Measurements from ENCODE around the gene DBN1.

Gene DBN1

GRCh38 chr5:177473443-177474001 is at the start of gene DBN1:
Gene DBN1, minus strand, starts transcription at chr5:177473634. Its CDS starts 113 bp downstream, at chr5:177473521.
- Histone ChIP-seq H3K4me3 (ENCODE audit: low read depth, low read length) (peak within 1 kb of the TSS; percentile 81), H3K4me1 (ENCODE audit: control insufficient read depth, insufficient read depth, low read length) (peaks cover 30% of the 10 kb centered on the region), H3K9ac (ENCODE audit: low read depth, low read length) (peak within 1 kb of the TSS; percentile 83), H3K36me3 (ENCODE audit: control insufficient read depth, insufficient read depth, low read length) (peaks cover 21% of the 10 kb centered on the region), H3K27me3 (ENCODE audit: control insufficient read depth, insufficient read depth, low read length) (no peaks in the 10 kb centered on the region), H3K9me3 (ENCODE audit: control insufficient read depth, insufficient read depth, low read length) (no peaks in the 10 kb centered on the region)

GRCh38 chr5:177520916-177521513 is 47.6 kb upstream of the DBN1 start:
- Histone ChIP-seq H3K9ac (ENCODE audit: low read depth, low read length) (no peak overlapping the region), H3K27me3 (ENCODE audit: control insufficient read depth, insufficient read depth, low read length) (no peaks in the 10 kb centered on the region), H3K9me3 (ENCODE audit: control insufficient read depth, insufficient read depth, low read length) (no peaks in the 10 kb centered on the region), H3K4me3 (ENCODE audit: low read depth, low read length) (no peak overlapping the region), H3K4me1 (ENCODE audit: control insufficient read depth, insufficient read depth, low read length) (peaks cover under 1% of the 10 kb centered on the region), H3K36me3 (ENCODE audit: control insufficient read depth, insufficient read depth, low read length) (peaks cover 54% of the 10 kb centered on the region)

- H3K4me3 ChIP-seq (ENCODE audit: low read depth, low read length) = no peak overlapping the region
- H3K9ac ChIP-seq (ENCODE audit: low read depth, low read length) = no peak overlapping the region
- H3K36me3 ChIP-seq (ENCODE audit: control insufficient read depth, insufficient read depth, low read length) = peaks cover 52% of the 10 kb centered on the region
- peaks cover 4% of the 10 kb centered on the region for H3K4me1 ChIP-seq (ENCODE audit: control insufficient read depth, insufficient read depth, low read length)
- no peaks in the 10 kb centered on the region for H3K27me3 ChIP-seq (ENCODE audit: control insufficient read depth, insufficient read depth, low read length)
- H3K9me3 ChIP-seq (ENCODE audit: control insufficient read depth, insufficient read depth, low read length) = no peaks in the 10 kb centered on the region
Measured at GRCh38 chr5:177520271-177520670, 46.8 kb upstream of the DBN1 start.

- H3K9ac ChIP-seq (ENCODE audit: low read depth, low read length) = no peak overlapping the region
- H3K4me3 ChIP-seq (ENCODE audit: low read depth, low read length) = no peak overlapping the region
- no peaks in the 10 kb centered on the region for H3K27me3 ChIP-seq (ENCODE audit: control insufficient read depth, insufficient read depth, low read length)
- H3K9me3 ChIP-seq (ENCODE audit: control insufficient read depth, insufficient read depth, low read length) = no peaks in the 10 kb centered on the region
- peaks cover 52% of the 10 kb centered on the region for H3K36me3 ChIP-seq (ENCODE audit: control insufficient read depth, insufficient read depth, low read length)
- peaks cover 4% of the 10 kb centered on the region for H3K4me1 ChIP-seq (ENCODE audit: control insufficient read depth, insufficient read depth, low read length)
Measured at GRCh38 chr5:177519463-177520235, 46.2 kb upstream of the DBN1 start.

DNA sequence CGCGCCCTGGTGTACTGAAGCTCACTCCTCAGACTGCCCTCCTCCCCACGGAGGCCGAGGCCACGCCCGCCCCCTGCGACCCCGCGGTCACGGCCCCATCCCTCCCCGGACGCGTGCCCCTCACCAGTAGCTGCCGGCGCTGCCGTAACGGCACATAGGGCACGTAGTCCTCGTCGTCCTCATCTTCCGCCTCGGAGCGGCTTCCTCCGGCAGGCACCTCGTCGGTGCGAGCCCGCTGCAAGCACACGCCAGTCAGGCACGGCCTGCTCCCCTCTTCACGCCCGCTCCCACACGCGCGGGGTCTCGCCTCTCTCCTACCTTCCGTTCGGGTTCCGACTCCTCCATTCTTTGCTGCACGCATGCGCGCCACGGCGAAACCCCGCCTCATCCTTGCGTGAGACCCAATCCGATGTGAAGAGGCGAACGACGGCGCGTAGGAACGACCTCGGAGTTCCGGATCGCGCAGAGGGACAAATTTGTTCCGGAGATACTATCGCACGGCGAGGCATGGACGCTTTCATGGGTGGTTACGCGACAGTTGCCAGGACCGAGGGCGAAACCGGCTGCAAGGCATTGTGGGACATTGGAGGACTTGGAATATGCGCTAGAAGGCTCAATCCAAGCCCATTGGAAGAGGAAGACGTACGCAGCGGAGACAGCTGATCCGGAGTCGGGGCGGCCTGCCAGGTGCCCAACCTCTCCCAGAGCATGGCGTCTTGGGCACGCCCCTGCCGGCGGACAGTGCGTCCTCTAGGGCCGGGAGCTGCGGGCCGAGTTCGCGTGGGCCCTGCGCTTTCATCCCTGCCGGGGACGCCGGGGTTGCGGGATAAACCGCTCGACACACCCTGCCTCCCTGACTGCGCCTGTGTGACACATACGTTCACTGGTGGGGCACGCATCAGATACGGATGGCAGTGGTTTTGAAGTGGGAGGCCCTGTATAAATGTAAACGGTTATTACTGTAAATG is 43.5 kb upstream of the DBN1 start, which contains the start of gene DDX41:
TSS of gene DDX41 (minus strand) at position 361 of the 968 bp plus-strand sequence. CDS start at position 345, 16 bp downstream.
- H3K4me1 ChIP-seq (ENCODE audit: control insufficient read depth, insufficient read depth, low read length) = peaks cover 4% of the 10 kb centered on the region
- no peaks in the 10 kb centered on the region for H3K27me3 ChIP-seq (ENCODE audit: control insufficient read depth, insufficient read depth, low read length)
- H3K36me3 ChIP-seq (ENCODE audit: control insufficient read depth, insufficient read depth, low read length) = peaks cover 65% of the 10 kb centered on the region
- H3K9ac ChIP-seq (ENCODE audit: low read depth, low read length) = peak within 1 kb of the TSS; percentile 92
- peak within 1 kb of the TSS; percentile 99 for H3K4me3 ChIP-seq (ENCODE audit: low read depth, low read length)
- H3K9me3 ChIP-seq (ENCODE audit: control insufficient read depth, insufficient read depth, low read length) = no peaks in the 10 kb centered on the region

DNA sequence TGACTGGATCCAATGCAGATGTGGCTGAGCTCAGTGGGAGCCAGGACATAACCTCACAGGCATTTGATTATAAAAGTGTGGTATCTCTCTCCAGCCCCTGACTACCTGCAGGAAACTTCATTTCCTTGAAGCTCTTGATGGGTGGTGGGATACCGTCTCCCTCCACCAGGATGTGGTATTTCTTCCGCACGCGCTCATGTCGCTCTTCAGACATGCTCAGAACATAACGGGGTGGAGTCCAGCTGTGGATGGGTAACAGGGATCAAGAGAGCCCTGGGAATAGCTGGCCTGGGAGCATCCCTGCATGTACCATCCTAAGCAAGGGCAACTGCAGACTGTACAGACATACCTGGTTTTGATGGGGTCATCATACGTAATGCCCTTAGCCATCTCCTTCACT is 42.1 kb upstream of the DBN1 start:
- Histone ChIP-seq H3K36me3 (ENCODE audit: control insufficient read depth, insufficient read depth, low read length) (peaks cover 65% of the 10 kb centered on the region), H3K4me1 (ENCODE audit: control insufficient read depth, insufficient read depth, low read length) (peaks cover 4% of the 10 kb centered on the region), H3K27me3 (ENCODE audit: control insufficient read depth, insufficient read depth, low read length) (no peaks in the 10 kb centered on the region), H3K9ac (ENCODE audit: low read depth, low read length) (no peak overlapping the region), H3K4me3 (ENCODE audit: low read depth, low read length) (peak overlapping the region; percentile 99), H3K9me3 (ENCODE audit: control insufficient read depth, insufficient read depth, low read length) (no peaks in the 10 kb centered on the region)

GRCh38 chr5:177514541-177514940 is 41.1 kb upstream of the DBN1 start:
- Histone ChIP-seq H3K4me1 (ENCODE audit: control insufficient read depth, insufficient read depth, low read length) (peaks cover 11% of the 10 kb centered on the region), H3K4me3 (ENCODE audit: low read depth, low read length) (no peak overlapping the region), H3K9ac (ENCODE audit: low read depth, low read length) (no peak overlapping the region), H3K36me3 (ENCODE audit: control insufficient read depth, insufficient read depth, low read length) (peaks cover 55% of the 10 kb centered on the region), H3K27me3 (ENCODE audit: control insufficient read depth, insufficient read depth, low read length) (no peaks in the 10 kb centered on the region), H3K9me3 (ENCODE audit: control insufficient read depth, insufficient read depth, low read length) (no peaks in the 10 kb centered on the region)

GRCh38 chr5:177513500-177513899 is 40.1 kb upstream of the DBN1 start:
- Histone ChIP-seq H3K9me3 (ENCODE audit: control insufficient read depth, insufficient read depth, low read length) (no peaks in the 10 kb centered on the region), H3K27me3 (ENCODE audit: control insufficient read depth, insufficient read depth, low read length) (no peaks in the 10 kb centered on the region), H3K36me3 (ENCODE audit: control insufficient read depth, insufficient read depth, low read length) (peaks cover 58% of the 10 kb centered on the region), H3K9ac (ENCODE audit: low read depth, low read length) (no peak overlapping the region), H3K4me1 (ENCODE audit: control insufficient read depth, insufficient read depth, low read length) (peaks cover 16% of the 10 kb centered on the region), H3K4me3 (ENCODE audit: low read depth, low read length) (no peak overlapping the region)

DNA sequence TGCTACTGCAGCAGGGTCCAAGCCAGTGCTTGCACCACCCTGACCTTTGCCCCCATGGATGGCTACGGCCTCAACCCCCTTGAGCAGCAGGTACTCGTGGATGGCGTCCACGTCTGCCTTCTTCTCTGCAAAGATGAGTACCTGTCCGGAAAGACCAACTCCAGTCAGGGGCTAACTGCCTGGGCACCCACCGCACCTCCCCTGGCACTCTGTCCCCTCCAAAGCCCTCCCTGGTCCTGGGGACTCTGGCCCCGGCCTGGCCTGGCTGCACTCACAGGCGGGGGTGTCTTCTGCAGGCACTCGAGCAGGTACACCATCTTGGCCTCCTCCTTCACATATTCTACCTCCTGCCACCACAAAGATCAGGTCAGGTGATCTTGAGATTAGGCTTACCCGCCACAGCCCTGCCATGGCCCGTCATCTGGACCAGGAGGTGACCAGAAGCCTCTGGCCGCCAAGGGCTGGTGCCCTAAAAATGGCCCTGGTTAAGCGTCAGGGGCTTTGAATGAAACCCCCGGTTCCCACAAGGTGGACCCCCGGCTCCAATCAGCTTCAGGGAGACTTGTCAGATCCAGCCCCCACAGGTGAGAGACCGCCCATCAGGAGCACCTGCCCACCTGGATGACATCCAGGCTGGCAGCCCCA is 39.4 kb upstream of the DBN1 start:
- Histone ChIP-seq H3K27me3 (ENCODE audit: control insufficient read depth, insufficient read depth, low read length) (no peaks in the 10 kb centered on the region), H3K4me1 (ENCODE audit: control insufficient read depth, insufficient read depth, low read length) (peaks cover 16% of the 10 kb centered on the region), H3K36me3 (ENCODE audit: control insufficient read depth, insufficient read depth, low read length) (peaks cover 58% of the 10 kb centered on the region), H3K9me3 (ENCODE audit: control insufficient read depth, insufficient read depth, low read length) (no peaks in the 10 kb centered on the region), H3K4me3 (ENCODE audit: low read depth, low read length) (no peak overlapping the region), H3K9ac (ENCODE audit: low read depth, low read length) (no peak overlapping the region)

GRCh38 chr5:177511796-177512675 is 38.6 kb upstream of the DBN1 start:
- Histone ChIP-seq H3K9ac (ENCODE audit: low read depth, low read length) (no peak overlapping the region), H3K4me1 (ENCODE audit: control insufficient read depth, insufficient read depth, low read length) (peaks cover 16% of the 10 kb centered on the region), H3K9me3 (ENCODE audit: control insufficient read depth, insufficient read depth, low read length) (no peaks in the 10 kb centered on the region), H3K36me3 (ENCODE audit: control insufficient read depth, insufficient read depth, low read length) (peaks cover 58% of the 10 kb centered on the region), H3K4me3 (ENCODE audit: low read depth, low read length) (no peak overlapping the region), H3K27me3 (ENCODE audit: control insufficient read depth, insufficient read depth, low read length) (no peaks in the 10 kb centered on the region)
